Stimulated activated CD8-positive, alpha-beta memory T cell treated with anti-CD3 and anti-CD28 coated beads, Interleukin-15, amount 100 ng/mL, for 4 hours (primary cell): ENCODE measurements around the gene SDHC.
"Not testable (repeated sequence)": the region's sequence is repeated elsewhere in the genome, so short reads cannot be mapped to it uniquely, and the experiment has no call there.

Source experiments
- DNase-seq, 2 donors: peaks; one replicate each; pipeline ENCODE4 v3.0.0-alpha.2; 2020; ENCODE audit warnings: low read depth in 2 of 2

The SDHC gene

GRCh38 chr1:161311595-161312181, 2.5 kb upstream of the SDHC start:
- no peak for DNase-seq

GRCh38 chr1:161313554-161314200, 504 bp upstream of the SDHC start:
- no peak for DNase-seq

- DNase-seq, result not testable (repeated sequence)
Measured at GRCh38 chr1:161315841-161316674, 1.9 kb downstream of the SDHC start.

GRCh38 chr1:161324020-161324419, 9.8 kb downstream of the SDHC start:
- DNase-seq, result no peak

GRCh38 chr1:161330346-161330745, 16.2 kb downstream of the SDHC start:
- no peak for DNase-seq

GRCh38 chr1:161333166-161333565, 19.0 kb downstream of the SDHC start:
- no peak for DNase-seq

- no peak for DNase-seq
Measured at GRCh38 chr1:161335796-161336195, 21.6 kb downstream of the SDHC start.

GRCh38 chr1:161342177-161342576, 28.0 kb downstream of the SDHC start:
- DNase-seq, result no peak

GRCh38 chr1:161342821-161343220, 28.6 kb downstream of the SDHC start:
- no peak for DNase-seq

- DNase-seq, result no peak
Measured at GRCh38 chr1:161350671-161351070, 36.5 kb downstream of the SDHC start.

- no peak for DNase-seq
Measured at GRCh38 chr1:161351482-161351881, 37.3 kb downstream of the SDHC start.

GRCh38 chr1:161357073-161357472, 42.9 kb downstream of the SDHC start:
- DNase-seq, result no peak

GRCh38 chr1:161359291-161359690, 45.1 kb downstream of the SDHC start:
- no peak for DNase-seq

GRCh38 chr1:161364332-161364731, 50.2 kb downstream of the SDHC start:
- DNase-seq, result no peak

GRCh38 chr1:161365207-161365606, 51.0 kb downstream of the SDHC start:
- no peak for DNase-seq

- DNase-seq, result peak in 1 of 2 donors; percentile 17
Measured at GRCh38 chr1:161367684-161368400, 53.7 kb downstream of the SDHC start, which contains the start of gene CFAP126. Gene CFAP126 (minus strand): TSS chr1:161367876. CDS start chr1:161367868, 8 bp downstream.

GRCh38 chr1:161373442-161373841, 59.3 kb downstream of the SDHC start:
- no peak for DNase-seq

- DNase-seq, result no peak
Measured at GRCh38 chr1:161374373-161374772, 60.2 kb downstream of the SDHC start.

GRCh38 chr1:161378014-161378413, 63.8 kb downstream of the SDHC start:
- no peak for DNase-seq

- DNase-seq, result no peak
Measured at GRCh38 chr1:161379071-161379470, 64.9 kb downstream of the SDHC start.

GRCh38 chr1:161381707-161382106, 67.5 kb downstream of the SDHC start:
- DNase-seq, result no peak
